B cell (primary cell): ENCODE measurements around the gene VKORC1L1. TPM values are rescaled to one million over a fixed set of nuclear protein-coding genes. Genes with fewer than 3 reads are reported as not detected.
A peak's percentile ranks its signal among the peaks of the same experiment; 100 is the strongest.

Source experiments
- ATAC-seq: fragments of 200-7000 bp; cut with Tn5 transposase; one replicate; pipeline ENCODE4 v1.10.0; 2021; ENCODE audit warnings: low read depth, mild to moderate bottlenecking, moderate number of reproducible peaks, moderate library complexity
- CTCF ChIA-PET: fragments of 350-600 bp; sonication (Branson Sonifier 250); formaldehyde crosslinking; loops from one replicate; lab custom pipeline; 2021; ENCODE audit warnings: antibody characterized with exemption, inconsistent platforms; lab: Charles Lee
- POLR2A ChIA-PET: fragments of 350-600 bp; sonication (Branson Sonifier 250); formaldehyde crosslinking; loops from one replicate; lab custom pipeline; 2021; ENCODE audit warnings: antibody characterized with exemption; lab: Charles Lee
- DNase-seq: peaks from one replicate; pipeline ENCODE4 v3.0.0; 2013
- H2AFZ ChIP-seq: 2 replicates; pipeline ENCODE4 v1.6.1; 2012; ENCODE audit warnings: mild to moderate bottlenecking, low read depth, low read length; ENCODE audit not compliant: insufficient read depth, poor library complexity, severe bottlenecking
- H3K27ac ChIP-seq, 2 donors: 1 replicate in 1 of 2; 2 replicates in 1 of 2; pipeline ENCODE4 v1.5.1; 2012 to 2013; ENCODE audit warnings: low read length in 2 of 2, mild to moderate bottlenecking in 2 of 2, moderate library complexity in 1 of 2
- H3K27me3 ChIP-seq, 4 experiments: fragments of 200-600 bp in 1 of 4; sonication (generic) in 1 of 4; replicated peaks in 1 of 4; 1 replicate in 2 of 4; 2 replicates in 2 of 4; pipeline versions ENCODE4 v1.6.1 to v1.7.0; 2013 to 2016; ENCODE audit warnings: low read length in 3 of 4, mild to moderate bottlenecking in 2 of 4, mixed read lengths in 1 of 4, moderate library complexity in 1 of 4; ENCODE audit not compliant: insufficient read depth in 4 of 4, control insufficient read depth in 3 of 4; ENCODE audit errors: control extremely low read depth in 1 of 4
- H3K36me3 ChIP-seq, 2 experiments: replicated peaks in 1 of 2; 1 replicate in 1 of 2; 2 replicates in 1 of 2; pipeline versions ENCODE4 v1.6.1 to v1.7.1; 2013; ENCODE audit warnings: low read length in 1 of 2; ENCODE audit not compliant: insufficient read depth in 2 of 2, control insufficient read depth in 1 of 2; ENCODE audit errors: control extremely low read depth in 1 of 2, extremely low read depth in 1 of 2
- H3K4me1 ChIP-seq, 2 donors: fragments of 200-600 bp in 1 of 2; sonication (generic) in 1 of 2; 1 replicate in 1 of 2; 2 replicates in 1 of 2; pipeline versions ENCODE4 v1.5.1 to v1.6.1; 2013 to 2017; ENCODE audit warnings: low read length in 2 of 2; ENCODE audit not compliant: control insufficient read depth in 2 of 2, insufficient read depth in 2 of 2
- H3K4me2 ChIP-seq: replicated peaks from 2 replicates; pipeline ENCODE3; 2012; ENCODE audit warnings: mild to moderate bottlenecking, low read depth, low read length; ENCODE audit not compliant: poor library complexity, severe bottlenecking
- H3K4me3 ChIP-seq, 5 experiments: fragments of 200-600 bp in 1 of 5; sonication (generic) in 1 of 5; 1 replicate in 3 of 5; 2 replicates in 2 of 5; pipeline versions ENCODE4 v1.5.1 to v1.7.0; 2011 to 2016; ENCODE audit warnings: low read length in 4 of 5, mild to moderate bottlenecking in 4 of 5, low read depth in 2 of 5, control low read depth in 1 of 5, moderate library complexity in 1 of 5; ENCODE audit not compliant: insufficient read depth in 1 of 5; ENCODE audit errors: control extremely low read depth in 1 of 5, extremely low read depth in 1 of 5
- H3K79me2 ChIP-seq: fragments of 200-600 bp; sonication (generic); one replicate; pipeline ENCODE4 v1.6.0; 2016; ENCODE audit warnings: low read length; ENCODE audit not compliant: control insufficient read depth, insufficient read depth
- H3K9ac ChIP-seq: fragments of 200-600 bp; sonication (generic); 2 replicates; pipeline ENCODE4 v1.6.1; 2017; ENCODE audit warnings: mild to moderate bottlenecking, low read length, moderate library complexity
- H3K9me3 ChIP-seq, 3 donors: one replicate each; pipeline versions ENCODE4 v1.6.1 to v1.7.1; 2013; ENCODE audit warnings: low read length in 2 of 3; ENCODE audit not compliant: control insufficient read depth in 2 of 3, insufficient read depth in 1 of 3; ENCODE audit errors: control extremely low read depth in 1 of 3
- H4K20me1 ChIP-seq: 2 replicates; pipeline ENCODE4 v1.6.0; 2012; ENCODE audit warnings: mild to moderate bottlenecking, low read length; ENCODE audit not compliant: insufficient read depth, control insufficient read depth, poor library complexity, severe bottlenecking
- H3K27ac Mint-ChIP-seq: one replicate; pipeline ENCODE4 v1.8.0; 2021; ENCODE audit warnings: mixed read lengths
- H3K27me3 Mint-ChIP-seq: one replicate; pipeline ENCODE4 v1.8.0; 2021; ENCODE audit warnings: mixed read lengths
- H3K4me1 Mint-ChIP-seq: one replicate; pipeline ENCODE4 v1.8.0; 2021; ENCODE audit warnings: mixed read lengths
- H3K4me3 Mint-ChIP-seq: one replicate; pipeline ENCODE4 v1.8.0; 2021; ENCODE audit warnings: mixed read lengths
- H3K9me3 Mint-ChIP-seq: one replicate; pipeline ENCODE4 v1.8.0; 2022; ENCODE audit warnings: mixed read lengths; ENCODE audit not compliant: insufficient read depth
- CTCF ChIP-seq: fragments of 200-600 bp; IDR thresholded peaks from one replicate; pipeline ENCODE4 v1.8.0; 2022; ENCODE audit warnings: antibody characterized with exemption, mild to moderate bottlenecking
- EZH2 ChIP-seq: IDR thresholded peaks from 2 replicates; pipeline ENCODE4 v1.6.1; 2012; ENCODE audit warnings: borderline replicate concordance, low read depth, mild to moderate bottlenecking, moderate library complexity, low read length; ENCODE audit not compliant: insufficient read depth, poor library complexity, severe bottlenecking
- WGBS: methylation state at CpG from one replicate; pipeline ENCODE4 v1.1.5; 2013; ENCODE audit warnings: missing lambda C conversion rate; ENCODE audit not compliant: insufficient coverage; 5-methylcytosine and 5-hydroxymethylcytosine counted together
- intact Hi-C: fragments of 100-400 bp; cut with micrococcal nuclease; formaldehyde crosslinking; loops from one replicate; pipeline ENCODE4 v1.10.0; 2022
- polyA plus RNA-seq: library from polyadenylated mRNA; depleted of rRNA; stranded (reverse); fragments of >200 nt; gene quantifications from 2 replicates; pipeline ENCODE4 v1.2.3, GENCODE V29; 2012
- total RNA-seq, 2 donors: library from RNA; stranded (reverse); fragments of 120-200 nt in 1 of 2; gene quantifications; 1 replicate in 1 of 2; 2 replicates in 1 of 2; pipeline versions ENCODE4 v1.2.3 to v1.2.4, GENCODE V29; 2013 to 2022

VKORC1L1 gene
- total and polyA plus RNA-seq, 2 donors (not counting 1 experiment from before 2014, with no cell fraction given): 2.2 to 8.1 TPM

- Histone ChIP-seq H2AFZ (no peak overlapping the region), H3K9ac (no peak overlapping the region), H4K20me1 (no peaks in the 10 kb centered on the region), H3K4me2 (no peak overlapping the region), H3K36me3 (peaks cover 1 to 51% of the 10 kb centered on the region in 2 experiments), H3K4me1 (no peaks in the 10 kb centered on the region), H3K9me3 (no peaks in the 10 kb centered on the region), H3K27me3 (no peaks in the 10 kb centered on the region), H3K79me2 (no peaks in the 10 kb centered on the region), H3K27ac (no peak overlapping the region), H3K4me3 (no peak overlapping the region)
- POLR2A ChIA-PET: no interaction called here
- intact Hi-C loops: no loop called here
- Mint-ChIP-seq H3K9me3 (no peaks in the 10 kb centered on the region), H3K27me3 (no peaks in the 10 kb centered on the region), H3K4me1 (no peaks in the 10 kb centered on the region), H3K27ac (no peak overlapping the region), H3K4me3 (no peak overlapping the region)
- DNase-seq: no peak
- CTCF ChIA-PET: no interaction called here
- no peak for TF ChIP-seq CTCF
- no peak for TF ChIP-seq EZH2
- WGBS: 100% methylated on average over 11 of the region's 13 CpGs
- no peak for ATAC-seq
Observed at GRCh38 chr7:65972976-65973375, 100.1 kb downstream of the VKORC1L1 start.

- Mint-ChIP-seq H3K27ac (no peak overlapping the region), H3K9me3 (no peaks in the 10 kb centered on the region), H3K4me1 (peaks cover 5% of the 10 kb centered on the region), H3K27me3 (no peaks in the 10 kb centered on the region), H3K4me3 (no peak overlapping the region)
- H3K27ac ChIP-seq: no peak overlapping the region
- DNase-seq (no peak), ATAC-seq (peak; percentile 21)
- TF ChIP-seq EZH2: no peak
- TF ChIP-seq CTCF: no peak
- POLR2A ChIA-PET: no interaction called here
- H3K4me1 ChIP-seq: no peaks in the 10 kb centered on the region
- H4K20me1 ChIP-seq: no peaks in the 10 kb centered on the region
- H3K79me2 ChIP-seq: peaks cover 8% of the 10 kb centered on the region
- 93% methylated on average over 27 of the region's 29 CpGs for WGBS
- H3K27me3 ChIP-seq: no peaks in the 10 kb centered on the region
- no peak overlapping the region for H2AFZ ChIP-seq
- peaks cover 0 to 43% of the 10 kb centered on the region in 2 experiments for H3K36me3 ChIP-seq
- no peaks in the 10 kb centered on the region for H3K9me3 ChIP-seq
- H3K9ac ChIP-seq: no peak overlapping the region
- H3K4me3 ChIP-seq: no peak overlapping the region
- CTCF ChIA-PET: no interaction called here
- no peak overlapping the region for H3K4me2 ChIP-seq
- intact Hi-C loops: no loop called here
Observed at GRCh38 chr7:65974191-65974801, 101.4 kb downstream of the VKORC1L1 start.
